Activated CD4-positive, alpha-beta memory T cell treated with anti-CD3 and anti-CD28 coated beads, Interleukin-2, amount 10 ng/mL, durations not matched to agents 7 days and 5 days (primary cell): ENCODE data around the gene SLC6A18. TPM values are rescaled to one million over a fixed set of nuclear protein-coding genes. Genes with fewer than 3 reads are reported as not detected.

Experiments used
- CTCF ChIA-PET: fragments of 350-600 bp; sonication (Branson Sonifier 250); formaldehyde crosslinking; loops from one replicate; lab custom pipeline; 2021; ENCODE audit warnings: antibody characterized with exemption, inconsistent platforms; lab: Charles Lee
- POLR2A ChIA-PET: fragments of 350-600 bp; sonication (Branson Sonifier 250); formaldehyde crosslinking; loops from one replicate; lab custom pipeline; 2021; ENCODE audit warnings: antibody characterized with exemption; lab: Charles Lee
- DNase-seq: peaks from one replicate; pipeline ENCODE4 v3.0.0-alpha.2; 2020
- H3K27ac Mint-ChIP-seq: one replicate; pipeline ENCODE4 v1.8.0; 2021; ENCODE audit warnings: mild to moderate bottlenecking, mixed read lengths
- H3K27me3 Mint-ChIP-seq: one replicate; pipeline ENCODE4 v1.8.0; 2021; ENCODE audit warnings: mixed read lengths
- H3K36me3 Mint-ChIP-seq: one replicate; pipeline ENCODE4 v1.8.0; 2021; ENCODE audit warnings: low read depth, mixed read lengths
- H3K4me1 Mint-ChIP-seq: one replicate; pipeline ENCODE4 v1.8.0; 2021; ENCODE audit warnings: mixed read lengths
- H3K4me3 Mint-ChIP-seq: one replicate; pipeline ENCODE4 v1.8.0; 2021; ENCODE audit warnings: mild to moderate bottlenecking, mixed read lengths
- H3K9me3 Mint-ChIP-seq: one replicate; pipeline ENCODE4 v1.8.0; 2021; ENCODE audit warnings: mixed read lengths
- total RNA-seq, 2 experiments: library from RNA; stranded (reverse); gene quantifications; one replicate each; pipeline ENCODE4 v1.2.3, GENCODE V29; 2021

The SLC6A18 gene
- total RNA-seq, 2 experiments from 2014 or later = not detected

DNA sequence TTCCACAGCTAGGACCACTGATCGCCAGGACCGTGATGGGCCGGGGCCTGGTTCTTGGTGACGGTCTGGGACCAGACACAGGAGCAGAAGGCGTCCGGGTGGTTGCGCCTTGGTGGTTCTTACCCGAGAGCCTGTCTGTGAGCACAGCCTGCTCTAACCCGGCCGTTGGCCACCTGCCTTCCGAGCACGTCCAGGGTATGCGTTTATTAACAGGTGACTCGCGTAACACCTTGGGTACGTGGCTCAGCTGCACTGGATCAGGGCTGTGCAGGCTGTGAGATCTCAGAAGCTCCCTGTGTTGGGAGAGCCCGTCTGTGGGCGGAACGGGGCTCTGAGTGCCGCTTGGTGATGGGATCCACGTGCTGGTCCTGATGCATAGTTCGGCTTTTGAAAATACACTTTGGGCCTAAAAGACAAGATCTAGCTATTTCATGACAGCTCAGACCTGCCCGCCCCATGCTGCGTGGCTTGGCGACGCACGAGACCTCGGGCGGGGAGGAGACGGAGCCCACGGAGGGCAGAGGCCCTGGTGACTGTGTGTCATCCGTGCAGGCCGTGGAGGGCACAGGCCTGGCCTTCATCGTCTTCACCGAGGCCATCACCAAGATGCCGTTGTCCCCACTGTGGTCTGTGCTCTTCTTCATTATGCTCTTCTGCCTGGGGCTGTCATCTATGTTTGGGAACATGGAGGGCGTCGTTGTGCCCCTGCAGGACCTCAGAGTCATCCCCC, 6.7 kb upstream of the SLC6A18 start:
- ChIA-PET POLR2A (no interaction called here), CTCF (no interaction called here)
- no peak overlapping the region for H3K4me3 Mint-ChIP-seq
- no peak overlapping the region for H3K27ac Mint-ChIP-seq
- peaks cover 9% of the 10 kb centered on the region for H3K9me3 Mint-ChIP-seq
- DNase-seq = no peak
- no peaks in the 10 kb centered on the region for H3K36me3 Mint-ChIP-seq
- H3K27me3 Mint-ChIP-seq = no peaks in the 10 kb centered on the region
- no peaks in the 10 kb centered on the region for H3K4me1 Mint-ChIP-seq

DNA sequence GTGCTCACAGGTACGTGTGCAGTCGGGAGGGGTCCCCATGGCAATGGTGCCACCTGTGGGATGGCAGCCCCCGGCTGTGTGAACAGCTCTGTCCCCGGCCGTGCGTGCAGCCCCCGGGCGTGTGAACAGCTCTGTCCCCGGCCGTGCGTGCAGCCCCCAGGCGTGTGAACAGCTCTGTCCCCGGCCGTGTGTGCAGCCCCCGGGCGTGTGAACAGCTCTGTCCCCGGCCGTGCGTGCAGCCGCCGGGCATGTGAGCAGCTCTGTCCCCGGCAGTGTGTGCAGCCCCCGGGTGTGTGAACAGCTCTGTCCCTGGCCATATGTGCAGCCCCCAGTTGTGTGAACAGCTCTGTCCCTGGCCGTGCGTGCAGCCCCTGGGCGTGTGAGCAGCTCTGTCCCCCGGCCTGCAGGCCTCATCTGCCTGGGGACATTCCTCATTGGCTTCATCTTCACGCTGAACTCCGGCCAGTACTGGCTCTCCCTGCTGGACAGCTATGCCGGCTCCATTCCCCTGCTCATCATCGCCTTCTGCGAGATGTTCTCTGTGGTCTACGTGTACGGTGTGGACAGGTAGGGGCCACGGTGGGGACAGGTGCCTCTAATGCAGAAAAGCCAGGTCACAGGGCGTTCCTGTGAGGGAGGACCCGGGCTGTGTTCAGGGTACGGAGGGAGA, 5.9 kb upstream of the SLC6A18 start:
- Mint-ChIP-seq H3K36me3 (no peaks in the 10 kb centered on the region), H3K27ac (no peak overlapping the region), H3K4me1 (no peaks in the 10 kb centered on the region), H3K4me3 (no peak overlapping the region), H3K27me3 (no peaks in the 10 kb centered on the region), H3K9me3 (peaks cover 9% of the 10 kb centered on the region)
- ChIA-PET CTCF (no interaction called here), POLR2A (no interaction called here)
- DNase-seq = no peak

DNA sequence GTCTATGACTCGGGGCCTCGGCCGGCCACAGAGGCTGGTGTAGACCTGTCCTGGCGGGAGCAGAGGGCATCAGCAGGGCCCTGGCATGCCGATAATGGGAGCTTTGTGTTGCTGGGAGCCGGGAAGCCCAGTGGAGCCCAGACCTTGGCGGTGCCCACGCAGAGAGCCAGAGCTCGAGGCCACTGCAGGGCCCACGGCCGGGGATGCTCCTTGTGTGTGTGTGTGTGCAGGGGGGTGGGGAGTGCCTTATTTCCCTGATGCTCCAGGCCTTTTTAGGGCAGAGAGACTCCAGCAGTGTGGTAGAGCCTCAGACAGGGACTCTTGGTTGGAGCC, 5.4 kb upstream of the SLC6A18 start:
- CTCF ChIA-PET = no interaction called here
- Mint-ChIP-seq H3K4me1 (no peaks in the 10 kb centered on the region), H3K27me3 (no peaks in the 10 kb centered on the region), H3K36me3 (no peaks in the 10 kb centered on the region), H3K9me3 (peaks cover 9% of the 10 kb centered on the region), H3K27ac (no peak overlapping the region), H3K4me3 (no peak overlapping the region)
- DNase-seq = no peak
- POLR2A ChIA-PET = no interaction called here

DNA sequence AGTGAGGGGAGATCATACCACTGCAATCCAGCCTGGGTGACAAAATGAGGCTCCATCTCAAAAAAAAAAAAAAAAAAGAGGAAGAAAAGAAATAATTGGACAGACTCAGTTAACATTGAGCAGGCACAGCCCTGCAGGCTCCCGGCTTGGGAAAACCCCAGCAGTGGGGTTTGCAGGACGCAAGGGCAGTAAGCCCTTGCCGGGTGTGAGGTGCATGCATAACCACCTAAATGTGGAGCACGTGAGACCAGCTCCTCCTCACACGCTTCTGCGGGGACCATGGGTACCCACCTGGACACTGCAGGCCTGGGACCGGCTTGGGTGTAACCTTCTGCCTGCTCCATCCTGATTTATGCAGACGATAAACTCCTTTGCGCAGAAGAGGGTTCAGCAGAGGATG, 4.8 kb upstream of the SLC6A18 start:
- H3K36me3 Mint-ChIP-seq = no peaks in the 10 kb centered on the region
- DNase-seq = no peak
- H3K4me3 Mint-ChIP-seq = no peak overlapping the region
- CTCF ChIA-PET = no interaction called here
- H3K27me3 Mint-ChIP-seq = no peaks in the 10 kb centered on the region
- H3K9me3 Mint-ChIP-seq = peaks cover 9% of the 10 kb centered on the region
- no peak overlapping the region for H3K27ac Mint-ChIP-seq
- no peaks in the 10 kb centered on the region for H3K4me1 Mint-ChIP-seq
- POLR2A ChIA-PET = no interaction called here

DNA sequence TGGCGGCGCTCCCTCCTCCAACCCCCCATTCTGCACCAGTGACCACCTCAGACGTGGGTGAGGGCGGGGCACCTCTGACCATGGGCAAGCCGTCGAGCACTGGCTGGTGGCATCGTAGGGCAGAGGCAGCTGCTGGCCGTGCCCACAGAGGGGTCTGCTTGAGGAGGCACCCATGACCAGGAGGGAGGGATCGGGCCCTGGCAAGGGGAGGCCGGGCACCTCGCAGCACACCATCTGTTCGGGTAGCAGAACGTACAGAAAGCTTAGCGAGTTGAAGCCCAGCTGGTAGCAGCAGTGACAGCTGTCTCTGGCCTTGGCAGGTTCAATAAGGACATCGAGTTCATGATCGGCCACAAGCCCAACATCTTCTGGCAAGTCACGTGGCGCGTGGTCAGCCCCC, 4.3 kb upstream of the SLC6A18 start:
- no peak overlapping the region for H3K4me3 Mint-ChIP-seq
- no peak overlapping the region for H3K27ac Mint-ChIP-seq
- H3K4me1 Mint-ChIP-seq = no peaks in the 10 kb centered on the region
- H3K9me3 Mint-ChIP-seq = peaks cover 9% of the 10 kb centered on the region
- no peaks in the 10 kb centered on the region for H3K36me3 Mint-ChIP-seq
- H3K27me3 Mint-ChIP-seq = no peaks in the 10 kb centered on the region
- ChIA-PET POLR2A (no interaction called here), CTCF (no interaction called here)
- no peak for DNase-seq

DNA sequence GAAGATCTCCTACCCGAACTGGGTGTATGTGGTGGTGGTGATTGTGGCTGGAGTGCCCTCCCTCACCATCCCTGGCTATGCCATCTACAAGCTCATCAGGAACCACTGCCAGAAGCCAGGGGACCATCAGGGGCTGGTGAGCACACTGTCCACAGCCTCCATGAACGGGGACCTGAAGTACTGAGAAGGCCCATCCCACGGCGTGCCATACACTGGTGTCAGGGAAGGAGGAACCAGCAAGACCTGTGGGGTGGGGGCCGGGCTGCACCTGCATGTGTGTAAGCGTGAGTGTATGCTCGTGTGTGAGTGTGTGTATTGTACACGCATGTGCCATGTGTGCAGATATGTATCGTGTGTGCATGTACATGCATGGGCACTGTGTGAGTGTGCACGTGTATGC, 3.5 kb upstream of the SLC6A18 start:
- H3K27me3 Mint-ChIP-seq = no peaks in the 10 kb centered on the region
- ChIA-PET POLR2A (no interaction called here), CTCF (no interaction called here)
- no peaks in the 10 kb centered on the region for H3K4me1 Mint-ChIP-seq
- no peaks in the 10 kb centered on the region for H3K36me3 Mint-ChIP-seq
- no peak for DNase-seq
- no peak overlapping the region for H3K4me3 Mint-ChIP-seq
- peaks cover 9% of the 10 kb centered on the region for H3K9me3 Mint-ChIP-seq
- no peak overlapping the region for H3K27ac Mint-ChIP-seq

DNA sequence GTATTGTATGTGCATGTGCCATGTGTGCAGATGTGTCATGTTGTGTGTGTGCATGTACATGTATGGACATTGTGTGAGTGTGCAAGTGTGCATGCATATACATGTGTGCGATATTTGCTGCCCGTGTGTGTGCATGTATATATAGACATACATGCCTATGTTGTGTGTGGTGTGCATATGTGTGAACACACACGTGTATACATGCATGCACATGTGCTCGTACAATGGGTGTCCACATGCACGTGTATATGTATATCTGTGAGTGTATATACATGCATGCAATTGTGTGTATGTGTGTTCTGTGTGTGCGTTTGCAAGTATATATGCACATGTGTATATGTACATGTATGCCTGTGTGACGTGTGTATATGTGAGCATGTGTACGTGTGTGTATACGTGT, 3.0 kb upstream of the SLC6A18 start:
- H3K27ac Mint-ChIP-seq = no peak overlapping the region
- H3K4me3 Mint-ChIP-seq = no peak overlapping the region
- no peaks in the 10 kb centered on the region for H3K4me1 Mint-ChIP-seq
- H3K9me3 Mint-ChIP-seq = peaks cover 9% of the 10 kb centered on the region
- ChIA-PET CTCF (no interaction called here), POLR2A (no interaction called here)
- no peak for DNase-seq
- H3K36me3 Mint-ChIP-seq = no peaks in the 10 kb centered on the region
- no peaks in the 10 kb centered on the region for H3K27me3 Mint-ChIP-seq

DNA sequence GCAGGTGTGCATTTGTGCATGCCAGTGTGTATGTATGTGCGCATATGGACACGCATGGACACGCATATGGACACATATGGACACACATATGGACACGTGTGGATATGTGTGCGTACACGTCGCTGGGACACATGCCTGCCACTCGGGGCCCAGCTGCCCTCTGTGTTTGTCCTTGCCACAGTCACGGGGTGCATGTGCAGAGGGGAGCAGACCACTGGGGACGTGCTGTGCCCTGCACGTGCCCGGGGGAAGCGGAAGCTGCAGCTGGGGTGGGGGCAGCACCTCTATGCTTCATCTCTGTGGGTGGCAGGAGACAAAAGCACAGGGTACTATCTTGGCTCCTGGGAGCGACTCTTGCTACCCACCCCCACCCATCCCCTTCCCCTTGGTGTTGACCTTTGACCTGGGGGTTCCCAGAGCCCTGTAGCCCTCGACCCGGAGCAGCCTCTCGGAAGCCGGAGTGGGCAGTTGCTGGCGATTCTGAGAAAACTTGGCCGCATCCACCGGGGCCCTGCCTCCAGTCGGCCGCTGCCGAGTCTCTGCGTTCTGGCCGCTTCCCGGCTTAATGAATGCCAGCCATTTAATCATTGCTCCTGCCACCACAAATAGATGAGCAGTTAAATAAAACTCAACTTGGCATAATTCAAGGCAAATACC, 2.4 kb upstream of the SLC6A18 start:
- H3K9me3 Mint-ChIP-seq = peaks cover 9% of the 10 kb centered on the region
- H3K27me3 Mint-ChIP-seq = no peaks in the 10 kb centered on the region
- H3K4me3 Mint-ChIP-seq = no peak overlapping the region
- H3K27ac Mint-ChIP-seq = no peak overlapping the region
- ChIA-PET POLR2A (no interaction called here), CTCF (no interaction called here)
- H3K4me1 Mint-ChIP-seq = no peaks in the 10 kb centered on the region
- DNase-seq = no peak
- no peaks in the 10 kb centered on the region for H3K36me3 Mint-ChIP-seq

DNA sequence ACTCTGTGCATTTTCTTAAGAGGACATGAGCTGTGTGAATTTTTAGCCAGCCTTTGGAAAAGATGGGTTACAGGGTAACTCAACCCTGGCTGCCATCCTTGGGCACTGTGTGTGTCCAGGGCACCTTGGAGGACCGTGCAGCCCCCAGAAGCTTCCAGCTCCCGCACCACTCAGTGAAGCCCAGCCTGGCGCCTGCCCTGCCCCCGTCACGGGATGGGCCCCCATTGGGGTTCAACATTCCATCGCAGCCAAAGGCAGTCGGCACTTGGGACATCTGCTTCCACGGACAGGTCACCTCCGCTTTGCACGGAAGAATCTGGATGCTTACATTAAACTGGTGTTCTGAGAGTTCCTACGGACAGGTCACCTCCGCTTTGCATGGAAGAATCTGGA, 1.9 kb upstream of the SLC6A18 start:
- Mint-ChIP-seq H3K27me3 (no peaks in the 10 kb centered on the region), H3K27ac (no peak overlapping the region), H3K4me3 (no peak overlapping the region), H3K4me1 (no peaks in the 10 kb centered on the region), H3K36me3 (no peaks in the 10 kb centered on the region), H3K9me3 (peaks cover 9% of the 10 kb centered on the region)
- ChIA-PET CTCF (no interaction called here), POLR2A (no interaction called here)
- DNase-seq = no peak

DNA sequence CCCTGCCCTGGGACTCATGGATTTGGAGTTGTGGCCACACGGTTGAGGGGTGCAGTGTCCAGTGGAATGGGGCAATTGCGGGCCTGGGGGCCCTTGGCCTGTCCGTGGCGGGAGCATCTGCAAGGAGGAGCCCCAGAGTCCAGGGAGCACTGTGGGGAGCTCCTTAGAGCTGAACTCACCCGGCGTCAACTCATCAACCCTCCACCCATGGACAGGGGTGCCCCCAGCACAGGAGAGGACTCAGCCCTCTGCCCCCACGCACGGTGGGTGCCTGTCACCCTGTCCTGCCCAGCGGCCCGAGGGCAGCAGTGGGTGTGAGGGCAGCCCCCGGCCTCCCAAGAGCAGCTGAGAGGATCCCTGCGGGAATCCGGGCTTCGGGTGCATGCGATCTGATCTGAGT, 550 bp upstream of the SLC6A18 start:
- CTCF ChIA-PET = no interaction called here
- H3K9me3 Mint-ChIP-seq = peaks cover 9% of the 10 kb centered on the region

DNA sequence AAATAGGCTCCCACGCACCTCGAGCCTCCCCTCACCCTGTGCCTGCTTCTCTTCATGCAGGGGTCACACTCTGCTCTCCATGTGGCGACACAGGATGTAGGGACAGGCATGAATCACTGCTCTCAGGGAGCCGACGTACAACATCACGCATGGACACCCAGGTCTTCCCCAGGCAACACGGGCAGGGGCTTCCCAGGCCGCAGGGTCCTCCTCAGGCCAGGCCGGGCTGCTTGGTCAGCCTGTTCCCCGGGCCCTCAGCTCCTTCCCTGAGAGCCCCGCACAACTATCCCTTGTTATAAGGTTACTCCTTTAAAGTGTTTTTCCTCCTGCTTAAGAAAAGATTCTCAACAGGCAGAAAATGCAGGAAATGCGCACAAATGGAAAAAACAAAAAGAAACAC, 1.1 kb downstream of the SLC6A18 start:
- Mint-ChIP-seq H3K27ac (no peak overlapping the region), H3K36me3 (no peaks in the 10 kb centered on the region), H3K4me3 (no peak overlapping the region), H3K27me3 (no peaks in the 10 kb centered on the region), H3K9me3 (peaks cover 9% of the 10 kb centered on the region), H3K4me1 (peaks cover 6% of the 10 kb centered on the region)
- ChIA-PET CTCF (no interaction called here), POLR2A (no interaction called here)
- DNase-seq = no peak

More for the DNA sequence above, 550 bp upstream of the SLC6A18 start:
- POLR2A ChIA-PET = no interaction called here
- no peak overlapping the region for H3K4me3 Mint-ChIP-seq
- H3K4me1 Mint-ChIP-seq = peaks cover 6% of the 10 kb centered on the region
- no peak overlapping the region for H3K27ac Mint-ChIP-seq
- DNase-seq = no peak
- no peaks in the 10 kb centered on the region for H3K36me3 Mint-ChIP-seq
- H3K27me3 Mint-ChIP-seq = no peaks in the 10 kb centered on the region

DNA sequence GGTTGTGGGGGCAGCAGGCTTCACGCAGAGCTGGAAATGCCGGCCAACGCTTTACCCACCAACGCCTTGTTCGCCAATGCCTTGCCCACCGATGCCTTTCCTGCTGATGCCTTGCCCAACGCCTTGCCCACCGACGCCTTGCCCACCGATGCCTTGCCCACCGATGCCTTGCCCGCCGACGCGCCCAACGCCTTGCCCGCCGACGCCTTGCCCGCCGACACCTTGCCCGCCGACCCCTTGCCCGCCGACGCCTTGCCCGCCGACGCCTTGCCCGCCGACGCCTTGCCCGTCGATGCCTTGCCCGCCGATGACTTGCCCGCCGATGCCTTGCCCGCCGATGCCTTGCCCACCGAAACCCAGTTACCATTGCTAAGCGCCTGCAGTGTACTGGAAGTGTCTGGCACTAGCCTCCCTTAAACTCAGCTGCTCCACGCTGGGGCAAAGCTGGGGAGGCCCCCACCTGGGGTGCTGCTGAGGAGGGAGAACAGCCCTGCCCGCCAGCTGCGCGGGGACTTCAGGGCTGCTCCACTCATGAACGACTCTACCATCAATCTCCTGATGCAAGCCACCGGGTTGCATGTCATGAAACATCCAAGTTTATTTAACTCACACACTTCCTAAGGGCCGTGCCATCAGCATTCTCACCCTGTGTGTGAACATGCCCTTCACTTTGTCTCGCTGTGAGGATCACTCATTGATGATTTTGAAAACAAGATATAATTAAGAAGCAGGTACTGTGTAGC, 1.8 kb downstream of the SLC6A18 start:
- no peaks in the 10 kb centered on the region for H3K27me3 Mint-ChIP-seq
- no peak for DNase-seq
- peaks cover 6% of the 10 kb centered on the region for H3K4me1 Mint-ChIP-seq
- no peaks in the 10 kb centered on the region for H3K36me3 Mint-ChIP-seq
- ChIA-PET POLR2A (no interaction called here), CTCF (interaction anchor here (1.0 kb wide), 1 partner anchor 418 kb away, joined by 3 read pairs; no protein-coding TSS in a partner anchor)
- no peak overlapping the region for H3K27ac Mint-ChIP-seq
- no peak overlapping the region for H3K4me3 Mint-ChIP-seq
- H3K9me3 Mint-ChIP-seq = peaks cover 5% of the 10 kb centered on the region

DNA sequence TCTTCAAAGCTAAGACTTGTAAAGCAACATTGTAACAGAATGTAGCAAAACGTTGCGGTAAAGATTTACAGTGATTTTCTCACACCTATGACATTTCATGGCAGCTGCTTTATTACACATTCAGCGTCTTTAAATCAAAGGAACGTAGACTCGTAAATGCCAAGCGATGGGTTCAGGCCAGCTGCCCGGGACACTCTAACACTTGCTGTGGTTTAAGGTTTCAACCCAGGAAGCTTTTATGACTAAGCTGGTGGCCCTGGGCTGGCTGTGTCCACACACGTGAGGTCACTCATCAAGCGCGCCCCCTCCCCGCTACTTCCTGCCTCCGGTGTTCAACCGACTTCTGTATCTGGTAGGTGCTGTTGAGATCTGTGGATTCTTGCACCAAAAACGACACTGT, 2.5 kb downstream of the SLC6A18 start:
- Mint-ChIP-seq H3K36me3 (no peaks in the 10 kb centered on the region), H3K27me3 (no peaks in the 10 kb centered on the region), H3K4me1 (peaks cover 6% of the 10 kb centered on the region), H3K9me3 (no peaks in the 10 kb centered on the region), H3K27ac (no peak overlapping the region), H3K4me3 (no peak overlapping the region)
- no peak for DNase-seq
- CTCF ChIA-PET = interaction anchor here (1.0 kb wide), 1 partner anchor 417 kb away, joined by 3 read pairs; no protein-coding TSS in a partner anchor
- POLR2A ChIA-PET = no interaction called here
